Endothelial cell of umbilical vein (primary cell): ENCODE measurements around the gene CCDC70. TPM values are rescaled to one million over a fixed set of nuclear protein-coding genes. Genes with fewer than 3 reads are reported as not detected.

ENCODE experiments used
- BruUV-seq: library from RNA; stranded (reverse); fragments of 400-500 nt; replicated peaks from 2 replicates; lab custom pipeline; 2021; lab: Mats Ljungman, UMichigan
- CTCF ChIA-PET: fragments of 300-600, 350-600 bp; sonication (Branson Sonifier 250); formaldehyde crosslinking; loops from one replicate; lab custom pipeline; 2021; ENCODE audit warnings: antibody characterized with exemption, inconsistent platforms; lab: Charles Lee
- POLR2A ChIA-PET: fragments of 300-600, 350-600 bp; sonication (Branson Sonifier 250); formaldehyde crosslinking; loops from one replicate; lab custom pipeline; 2021; ENCODE audit warnings: antibody characterized with exemption, inconsistent platforms; lab: Charles Lee
- DNase-seq: peaks from one replicate; pipeline ENCODE4 v3.0.0-alpha.2; 2011; ENCODE audit warnings: low read depth, low spot score
- FAIRE-seq: peaks from 2 replicates; lab custom pipeline; 2011; peaks lifted over from hg19 to GRCh38; lab: Jason Lieb, UNC
- H2AFZ ChIP-seq: 2 replicates; pipeline ENCODE4 v1.6.0; 2012; ENCODE audit warnings: low read depth, low read length, control low read depth, inconsistent platforms
- H3K27ac ChIP-seq: 2 replicates; pipeline ENCODE4 v1.5.1; 2011; ENCODE audit warnings: low read depth, mild to moderate bottlenecking, control low read depth, low read length, moderate library complexity; ENCODE audit not compliant: insufficient read depth
- H3K27me3 ChIP-seq, 2 experiments: 2 replicates each; pipeline versions ENCODE4 v1.6.0 to v1.6.1; 2011; ENCODE audit warnings: low read length in 2 of 2, mixed read lengths in 1 of 2; ENCODE audit not compliant: control insufficient read depth in 2 of 2, insufficient read depth in 2 of 2
- H3K36me3 ChIP-seq, 2 experiments: 2 replicates in 1 of 2; 3 replicates in 1 of 2; pipeline ENCODE4 v1.5.1; 2011; ENCODE audit warnings: low read length in 2 of 2, mild to moderate bottlenecking in 1 of 2, moderate library complexity in 1 of 2; ENCODE audit not compliant: control insufficient read depth in 2 of 2, insufficient read depth in 2 of 2; ENCODE audit errors: extremely low read depth in 1 of 2
- H3K4me1 ChIP-seq: 3 replicates; pipeline ENCODE4 v1.5.1; 2011; ENCODE audit warnings: mild to moderate bottlenecking, low read length; ENCODE audit not compliant: control insufficient read depth, insufficient read depth; ENCODE audit errors: extremely low read depth
- H3K4me2 ChIP-seq: 2 replicates; pipeline ENCODE4 v1.6.1; 2011; ENCODE audit warnings: low read length, control low read depth, mixed read lengths; ENCODE audit not compliant: insufficient read depth
- H3K4me3 ChIP-seq, 3 experiments: fragments of 200-600 bp in 1 of 3; sonication (generic), shearing (Covaris generic) in 1 of 3; replicated peaks in 1 of 3; 2 replicates each; pipeline ENCODE4 v1.5.1; 2011 to 2016; ENCODE audit warnings: control low read depth in 3 of 3, low read length in 3 of 3, mild to moderate bottlenecking in 2 of 3, inconsistent platforms in 1 of 3, low read depth in 1 of 3, moderate library complexity in 1 of 3; ENCODE audit not compliant: insufficient read depth in 1 of 3
- H3K79me2 ChIP-seq: 2 replicates; pipeline ENCODE4 v1.6.0; 2012; ENCODE audit warnings: low read length, inconsistent platforms; ENCODE audit not compliant: control insufficient read depth, insufficient read depth
- H3K9ac ChIP-seq: replicated peaks from 2 replicates; pipeline ENCODE3; 2011; ENCODE audit warnings: low read length, control low read depth; ENCODE audit not compliant: insufficient read depth; ENCODE audit errors: extremely low read depth
- H3K9me1 ChIP-seq: replicated peaks from 3 replicates; pipeline ENCODE4 v1.6.0; 2011; ENCODE audit warnings: mild to moderate bottlenecking, low read length; ENCODE audit not compliant: control insufficient read depth, insufficient read depth; ENCODE audit errors: extremely low read depth
- H3K9me3 ChIP-seq: replicated peaks from 2 replicates; pipeline ENCODE4 v1.5.1; 2012; ENCODE audit warnings: low read length, inconsistent platforms; ENCODE audit not compliant: control insufficient read depth, insufficient read depth
- H4K20me1 ChIP-seq: replicated peaks from 2 replicates; pipeline ENCODE3; 2011; ENCODE audit warnings: mild to moderate bottlenecking, low read length; ENCODE audit not compliant: control insufficient read depth, insufficient read depth; ENCODE audit errors: extremely low read depth
- EZH2 ChIP-seq: IDR thresholded peaks from 2 replicates; pipeline ENCODE4 v1.6.1; 2012; ENCODE audit warnings: borderline replicate concordance, low read depth, mild to moderate bottlenecking, moderate library complexity, low read length, inconsistent platforms; ENCODE audit not compliant: severe bottlenecking
- FOS ChIP-seq: IDR thresholded peaks from 2 replicates; pipeline ENCODE4 v1.6.1; 2011; ENCODE audit warnings: mild to moderate bottlenecking, low read length, moderate library complexity, borderline replicate concordance; ENCODE audit not compliant: insufficient read depth
- GATA2 ChIP-seq: IDR thresholded peaks from 2 replicates; pipeline ENCODE4 v1.7.0; 2011; ENCODE audit warnings: low read depth, mild to moderate bottlenecking, moderate library complexity, mixed read lengths, low read length; ENCODE audit not compliant: insufficient read length, insufficient read depth
- JUN ChIP-seq: IDR thresholded peaks from 2 replicates; pipeline ENCODE4 v1.6.1; 2011; ENCODE audit warnings: borderline replicate concordance, low read depth; ENCODE audit not compliant: insufficient read length, insufficient read depth
- MAX ChIP-seq: IDR thresholded peaks from 2 replicates; pipeline ENCODE4 v1.6.1; 2011; ENCODE audit not compliant: insufficient read depth, insufficient read length
- MYC ChIP-seq: IDR thresholded peaks from one replicate; pipeline ENCODE4 v1.6.1; 2011; ENCODE audit warnings: mild to moderate bottlenecking, low read depth, low read length
- POLR2A ChIP-seq: IDR thresholded peaks from 2 replicates; pipeline ENCODE4 v1.6.1; 2012; ENCODE audit warnings: low read depth, mild to moderate bottlenecking, control low read depth, low read length
- POLR2AphosphoS5 ChIP-seq: IDR thresholded peaks from 2 replicates; pipeline ENCODE4 v1.6.1; 2012; ENCODE audit warnings: low read depth, mild to moderate bottlenecking, control low read depth, low read length, moderate library complexity; ENCODE audit not compliant: insufficient read depth
- dilution Hi-C: fragments of 300-500 bp; cut with MboI; formaldehyde crosslinking; loops from one replicate; pipeline ENCODE4 v1.15.0; 2019; ENCODE audit warnings: low sequenced_read_pairs; ENCODE audit not compliant: extremely low pct_ligation_motif_present
- intact Hi-C: fragments of 100-400 bp; cut with micrococcal nuclease; formaldehyde crosslinking; loops from one replicate; pipeline ENCODE4 v1.10.0; 2022
- polyA plus RNA-seq, 4 experiments: library from polyadenylated mRNA; depleted of rRNA in 3 of 4; stranded (reverse) in 3 of 4; unstranded in 1 of 4; fragments of >200 nt; gene quantifications; 2 replicates each; pipeline versions ENCODE4 v1.2.1 to v1.2.3, GENCODE V29; 2011 to 2012; ENCODE audit warnings: missing spikeins in 1 of 4
- total RNA-seq: library from RNA; stranded (reverse); gene quantifications from 2 replicates; pipeline ENCODE4 v1.2.3, GENCODE V29; 2021
- TF ChIP-seq, protein P1 (sequence below), 2 donors: IDR thresholded peaks; 1 replicate in 1 of 2; 2 replicates in 1 of 2; pipeline ENCODE4 v1.5.1; 2011; ENCODE audit warnings: low read length in 2 of 2, mild to moderate bottlenecking in 2 of 2, moderate library complexity in 2 of 2, control low read depth in 1 of 2, inconsistent platforms in 1 of 2, low read depth in 1 of 2; ENCODE audit not compliant: insufficient read depth in 1 of 2; ENCODE audit errors: extremely low read depth in 1 of 2

CCDC70 gene
- total and polyA plus RNA-seq, 2 donors (not counting 3 experiments of a cell fraction or from before 2014, with no cell fraction given), result not detected

DNA sequence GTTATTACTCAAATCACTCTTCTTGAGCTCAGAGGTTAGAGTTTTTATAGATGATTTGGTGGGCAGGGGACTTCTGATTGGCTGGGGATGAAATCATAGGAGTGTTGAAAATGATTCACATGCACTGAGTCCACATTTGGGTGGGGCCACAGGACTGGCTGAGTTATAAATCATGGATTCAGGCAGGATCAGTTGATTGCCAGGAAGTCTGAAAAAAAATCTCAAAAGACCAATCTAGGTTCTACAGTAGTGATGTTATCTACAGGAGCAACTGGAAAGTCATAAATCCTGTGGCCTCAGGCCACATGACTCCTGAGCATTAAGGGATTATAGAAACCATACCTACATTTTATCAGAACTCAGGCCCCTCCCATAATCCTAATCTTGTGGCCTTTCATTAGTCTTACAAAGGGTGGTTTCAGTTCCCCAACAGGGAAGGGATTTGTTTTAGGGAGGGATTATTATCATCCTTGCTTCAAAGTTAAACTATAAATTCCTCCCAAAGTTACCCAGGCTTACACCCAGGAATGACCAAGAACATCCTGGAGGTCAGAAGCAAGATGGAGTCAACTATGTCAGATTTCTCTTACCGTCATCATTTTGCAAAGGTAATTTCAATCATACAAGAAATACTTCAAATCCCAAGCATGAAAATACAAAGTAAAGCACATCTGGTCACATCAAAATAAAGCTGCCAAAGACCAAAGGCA is 5.6 kb upstream of the CCDC70 start:
- BruUV-seq, result no TSS peak
- Histone ChIP-seq H3K27me3 (peaks cover 7 to 14% of the 10 kb centered on the region in 2 experiments), H3K9ac (no peak overlapping the region), H4K20me1 (no peaks in the 10 kb centered on the region), H3K4me1 (no peaks in the 10 kb centered on the region), H3K4me2 (no peak overlapping the region), H3K4me3 (no peak overlapping the region), H3K27ac (no peak overlapping the region), H2AFZ (no peak overlapping the region), H3K36me3 (no peaks in the 10 kb centered on the region), H3K79me2 (no peaks in the 10 kb centered on the region), H3K9me3 (no peaks in the 10 kb centered on the region), H3K9me1 (no peaks in the 10 kb centered on the region)
- FAIRE-seq, result no peak
- no peak for DNase-seq
- dilution Hi-C loops (no loop called here), intact Hi-C loops (no loop called here)
- ChIA-PET POLR2A (no interaction called here), CTCF (no interaction called here)
- TF ChIP-seq FOS, result no peak
- TF ChIP-seq MYC, result no peak
- TF ChIP-seq POLR2A, result no peak
- TF ChIP-seq, protein P1, sequence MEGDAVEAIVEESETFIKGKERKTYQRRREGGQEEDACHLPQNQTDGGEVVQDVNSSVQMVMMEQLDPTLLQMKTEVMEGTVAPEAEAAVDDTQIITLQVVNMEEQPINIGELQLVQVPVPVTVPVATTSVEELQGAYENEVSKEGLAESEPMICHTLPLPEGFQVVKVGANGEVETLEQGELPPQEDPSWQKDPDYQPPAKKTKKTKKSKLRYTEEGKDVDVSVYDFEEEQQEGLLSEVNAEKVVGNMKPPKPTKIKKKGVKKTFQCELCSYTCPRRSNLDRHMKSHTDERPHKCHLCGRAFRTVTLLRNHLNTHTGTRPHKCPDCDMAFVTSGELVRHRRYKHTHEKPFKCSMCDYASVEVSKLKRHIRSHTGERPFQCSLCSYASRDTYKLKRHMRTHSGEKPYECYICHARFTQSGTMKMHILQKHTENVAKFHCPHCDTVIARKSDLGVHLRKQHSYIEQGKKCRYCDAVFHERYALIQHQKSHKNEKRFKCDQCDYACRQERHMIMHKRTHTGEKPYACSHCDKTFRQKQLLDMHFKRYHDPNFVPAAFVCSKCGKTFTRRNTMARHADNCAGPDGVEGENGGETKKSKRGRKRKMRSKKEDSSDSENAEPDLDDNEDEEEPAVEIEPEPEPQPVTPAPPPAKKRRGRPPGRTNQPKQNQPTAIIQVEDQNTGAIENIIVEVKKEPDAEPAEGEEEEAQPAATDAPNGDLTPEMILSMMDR (IDR thresholded peaks at IDR 0.05; ENCODE audit: extremely low read depth in 1 of 2, insufficient read depth in 1 of 2, low read depth in 1 of 2, low read length in 2 of 2), result no peak
- TF ChIP-seq MAX, result no peak
- TF ChIP-seq POLR2AphosphoS5, result no peak
- no peak for TF ChIP-seq GATA2
- no peak for TF ChIP-seq EZH2
- TF ChIP-seq JUN, result no peak
